Hematopoietic multipotent progenitor cell treated with erythropoietin and hydrocortisone succinate and interleukin-3 and kit ligand, for 17 days (in vitro differentiated cells): ENCODE results near the gene MALSU1.

Experiments used
- DNase-seq: peaks from one replicate; pipeline ENCODE4 v3.0.0-alpha.2; 2015; ENCODE audit warnings: low spot score

MALSU1 gene

GRCh38 chr7:23335621-23336020 is 36.5 kb downstream of the MALSU1 start:
- DNase-seq, result no peak

- no peak for DNase-seq
Observed at GRCh38 chr7:23336086-23336485, 36.9 kb downstream of the MALSU1 start.

GRCh38 chr7:23336799-23337283 is 37.7 kb downstream of the MALSU1 start:
- no peak for DNase-seq

- no peak for DNase-seq
Observed at GRCh38 chr7:23337374-23337773, 38.2 kb downstream of the MALSU1 start.

- no peak for DNase-seq
Observed at GRCh38 chr7:23338439-23338838, 39.3 kb downstream of the MALSU1 start.

GRCh38 chr7:23338863-23339262 is 39.7 kb downstream of the MALSU1 start:
- no peak for DNase-seq

GRCh38 chr7:23341846-23342598 is 42.9 kb downstream of the MALSU1 start:
- no peak for DNase-seq

GRCh38 chr7:23343102-23343501 is 44.0 kb downstream of the MALSU1 start:
- DNase-seq, result no peak

- DNase-seq, result no peak
Observed at GRCh38 chr7:23343806-23344475, 44.8 kb downstream of the MALSU1 start.

GRCh38 chr7:23345601-23346000 is 46.5 kb downstream of the MALSU1 start:
- no peak for DNase-seq

GRCh38 chr7:23346316-23346715 is 47.2 kb downstream of the MALSU1 start:
- no peak for DNase-seq

- DNase-seq, result no peak
Observed at GRCh38 chr7:23347033-23347681, 48.0 kb downstream of the MALSU1 start.

- no peak for DNase-seq
Observed at GRCh38 chr7:23347682-23348180, 48.6 kb downstream of the MALSU1 start.

GRCh38 chr7:23349484-23350157 is 50.5 kb downstream of the MALSU1 start:
- DNase-seq, result no peak

GRCh38 chr7:23350466-23350865 is 51.3 kb downstream of the MALSU1 start:
- no peak for DNase-seq

GRCh38 chr7:23353172-23353571 is 54.0 kb downstream of the MALSU1 start:
- DNase-seq, result no peak

- DNase-seq, result no peak
Observed at GRCh38 chr7:23356168-23356567, 57.0 kb downstream of the MALSU1 start.

- no peak for DNase-seq
Observed at GRCh38 chr7:23356726-23357125, 57.6 kb downstream of the MALSU1 start.

- DNase-seq, result no peak
Observed at GRCh38 chr7:23357190-23358093, 58.3 kb downstream of the MALSU1 start.

GRCh38 chr7:23358152-23358674 is 59.1 kb downstream of the MALSU1 start:
- DNase-seq, result no peak
